Fibroblast of lung (primary cell): Measurements from ENCODE around the gene KLK6.

Experiments
- CTCF ChIP-seq, 2 donors: IDR thresholded peaks in 1 of 2; conservative IDR thresholded peaks in 1 of 2; 1 replicate in 1 of 2; 2 replicates in 1 of 2; pipeline ENCODE4 v1.5.1; 2011 to 2012; ENCODE audit warnings: low read length in 2 of 2, control low read depth in 1 of 2, inconsistent platforms in 1 of 2, low read depth in 1 of 2, mild to moderate bottlenecking in 1 of 2
- EZH2 ChIP-seq: IDR thresholded peaks from 2 replicates; pipeline ENCODE4 v1.5.1; 2012; ENCODE audit warnings: low read length, control low read depth, mild to moderate bottlenecking; ENCODE audit errors: missing control alignments

GRCh38 chr19:50912727-50913716, 56.4 kb downstream of the KLK6 start:
- TF ChIP-seq CTCF (conservative IDR thresholded peaks at IDR 0.05 in 1 of 2, IDR thresholded peaks at IDR 0.05 in 1 of 2; ENCODE audit: low read depth in 1 of 2, low read length in 2 of 2) (no peak), EZH2 (no peak)
